K562 (cell line): ENCODE data around the gene PHPT1. TPM values are rescaled to one million over a fixed set of nuclear protein-coding genes. Genes with fewer than 3 reads are reported as not detected.
A peak's percentile ranks its signal among the peaks of the same experiment; 100 is the strongest.

Experiments
- ATF6 ChIP-seq: sonication (generic); formaldehyde crosslinking; IDR thresholded peaks from 2 replicates; pipeline ENCODE4 v1.4.0; 2020; ENCODE audit warnings: mild to moderate bottlenecking, missing genetic modification reagents
- C11orf30 ChIP-seq: fragments of 450-650 bp; IDR thresholded peaks from 2 replicates; pipeline ENCODE4 v1.6.1; 2016; ENCODE audit warnings: low read depth, mild to moderate bottlenecking
- CCNT2 ChIP-seq: IDR thresholded peaks from 2 replicates; pipeline ENCODE4 v1.6.1; 2011; ENCODE audit warnings: borderline replicate concordance, low read depth, mild to moderate bottlenecking, moderate library complexity, mixed read lengths, low read length; ENCODE audit not compliant: insufficient read length; ENCODE audit errors: extremely low read depth
- ELF4 ChIP-seq: fragments of 450-650 bp; formaldehyde crosslinking; IDR thresholded peaks from 2 replicates; pipeline ENCODE4 v1.4.0; 2022; ENCODE audit warnings: missing genetic modification characterization
- FOXK1 ChIP-seq: sonication (generic); formaldehyde crosslinking; IDR thresholded peaks from 2 replicates; pipeline ENCODE4 v1.8.0; 2022; ENCODE audit warnings: missing genetic modification reagents, mild to moderate bottlenecking, borderline replicate concordance
- HSF4 ChIP-seq: fragments of 250-450 bp; sonication (Bioruptor Pico); IDR thresholded peaks from 2 replicates; pipeline ENCODE4 v2.1.2; 2022; ENCODE audit warnings: mild to moderate bottlenecking, moderate library complexity, borderline replicate concordance
- JUND ChIP-seq, 2 experiments: IDR thresholded peaks; 2 replicates in 1 of 2; 3 replicates in 1 of 2; pipeline ENCODE4 v1.6.1; 2011; ENCODE audit warnings: borderline replicate concordance in 2 of 2, low read depth in 2 of 2, low read length in 2 of 2, improper control_type of control experiment in 1 of 2, missing biosample characterization in 1 of 2, missing genetic modification characterization in 1 of 2, missing genetic modification reagents in 1 of 2
- KLF6 ChIP-seq: fragments of 250-450 bp; sonication (Bioruptor Pico); IDR thresholded peaks from 2 replicates; pipeline ENCODE4 v1.4.0; 2020; ENCODE audit warnings: mild to moderate bottlenecking, moderate library complexity, borderline replicate concordance
- MCM3 ChIP-seq: fragments of 450-650 bp; IDR thresholded peaks from 2 replicates; pipeline ENCODE4 v1.6.1; 2016
- NCOA2 ChIP-seq, 2 experiments: fragments of 450-650 bp; IDR thresholded peaks; 2 replicates each; pipeline ENCODE4 v1.6.1; 2018; ENCODE audit warnings: mild to moderate bottlenecking in 2 of 2, moderate library complexity in 1 of 2; ENCODE audit not compliant: partially characterized antibody in 2 of 2
- NFIC ChIP-seq: fragments of 450-650 bp; IDR thresholded peaks from 2 replicates; pipeline ENCODE4 v1.6.1; 2017; ENCODE audit warnings: mild to moderate bottlenecking, inconsistent platforms
- SFPQ ChIP-seq: fragments of 200-400 bp; formaldehyde crosslinking; IDR thresholded peaks from 2 replicates; pipeline ENCODE4 v1.6.1; 2017; ENCODE audit warnings: mild to moderate bottlenecking, low read depth, low read length, moderate library complexity
- SLC30A9 ChIP-seq: fragments of 250-450 bp; sonication (Bioruptor Pico); IDR thresholded peaks from 2 replicates; pipeline ENCODE4 v1.8.0; 2022; ENCODE audit warnings: mild to moderate bottlenecking, moderate library complexity
- SOX6 ChIP-seq: fragments of 450-650 bp; IDR thresholded peaks from 2 replicates; pipeline ENCODE4 v1.6.1; 2014; ENCODE audit warnings: mild to moderate bottlenecking
- ZBTB49 ChIP-seq: sonication (generic); formaldehyde crosslinking; IDR thresholded peaks from 2 replicates; pipeline ENCODE4 v1.8.0; 2022; ENCODE audit warnings: missing genetic modification reagents, mild to moderate bottlenecking, borderline replicate concordance
- ZNF143 ChIP-seq: sonication (generic); formaldehyde crosslinking; IDR thresholded peaks from 2 replicates; pipeline ENCODE4 v1.9.0; 2022; ENCODE audit warnings: mild to moderate bottlenecking, missing genetic modification reagents
- ZNF23 ChIP-seq: fragments of 250-450 bp; sonication (Bioruptor Pico); IDR thresholded peaks from 2 replicates; pipeline ENCODE4 v1.4.0; 2020; ENCODE audit warnings: mild to moderate bottlenecking
- ZNF253 ChIP-seq: fragments of 250-450 bp; sonication (Bioruptor Pico); conservative IDR thresholded peaks from 2 replicates; pipeline ENCODE4 v1.6.1; 2021; ENCODE audit warnings: mild to moderate bottlenecking
- polyA plus RNA-seq, 8 experiments: library from polyadenylated mRNA; depleted of rRNA in 4 of 8; stranded (reverse) in 5 of 8; unstranded in 3 of 8; fragments of >200 nt; fragmentation: Nextera tagmentation in 2 of 8; fragmentation: Illumina TruSeq in 1 of 8; extraction: Ambion mirVana in 2 of 8; extraction: Trizol in 1 of 8; gene quantifications; 2 replicates each; pipeline versions ENCODE4 v1.2.1 to v1.2.3, GENCODE V29; 2011 to 2014; ENCODE audit warnings: inconsistent platforms in 1 of 8, missing spikeins in 1 of 8
- total RNA-seq, 7 experiments: library from RNA; depleted of rRNA in 6 of 7; stranded (reverse); fragments of >200 nt in 6 of 7; fragmentation: Illumina TruSeq in 2 of 7; extraction: Trizol in 2 of 7; gene quantifications; 2 replicates each; pipeline versions ENCODE4 v1.2.1 to v1.2.3, GENCODE V29; 2011 to 2021; ENCODE audit warnings: low replicate concordance in 1 of 7
- TF ChIP-seq, protein P1 (sequence below), 2 experiments: IDR thresholded peaks; 2 replicates each; pipeline ENCODE4 v1.6.1; 2011; ENCODE audit warnings: borderline replicate concordance in 1 of 2, control low read depth in 1 of 2, low read depth in 1 of 2, low read length in 1 of 2, mild to moderate bottlenecking in 1 of 2, mixed read lengths in 1 of 2, moderate library complexity in 1 of 2; ENCODE audit not compliant: insufficient read depth in 1 of 2, insufficient read length in 1 of 2, poor library complexity in 1 of 2, severe bottlenecking in 1 of 2; ENCODE audit errors: extremely low read depth in 1 of 2

The PHPT1 gene
- total and polyA plus RNA-seq, 9 of the 15 experiments (the other 6 are each of a cell fraction or from before 2014, with no cell fraction given): 20.9 to 166 (median 129) TPM

DNA sequence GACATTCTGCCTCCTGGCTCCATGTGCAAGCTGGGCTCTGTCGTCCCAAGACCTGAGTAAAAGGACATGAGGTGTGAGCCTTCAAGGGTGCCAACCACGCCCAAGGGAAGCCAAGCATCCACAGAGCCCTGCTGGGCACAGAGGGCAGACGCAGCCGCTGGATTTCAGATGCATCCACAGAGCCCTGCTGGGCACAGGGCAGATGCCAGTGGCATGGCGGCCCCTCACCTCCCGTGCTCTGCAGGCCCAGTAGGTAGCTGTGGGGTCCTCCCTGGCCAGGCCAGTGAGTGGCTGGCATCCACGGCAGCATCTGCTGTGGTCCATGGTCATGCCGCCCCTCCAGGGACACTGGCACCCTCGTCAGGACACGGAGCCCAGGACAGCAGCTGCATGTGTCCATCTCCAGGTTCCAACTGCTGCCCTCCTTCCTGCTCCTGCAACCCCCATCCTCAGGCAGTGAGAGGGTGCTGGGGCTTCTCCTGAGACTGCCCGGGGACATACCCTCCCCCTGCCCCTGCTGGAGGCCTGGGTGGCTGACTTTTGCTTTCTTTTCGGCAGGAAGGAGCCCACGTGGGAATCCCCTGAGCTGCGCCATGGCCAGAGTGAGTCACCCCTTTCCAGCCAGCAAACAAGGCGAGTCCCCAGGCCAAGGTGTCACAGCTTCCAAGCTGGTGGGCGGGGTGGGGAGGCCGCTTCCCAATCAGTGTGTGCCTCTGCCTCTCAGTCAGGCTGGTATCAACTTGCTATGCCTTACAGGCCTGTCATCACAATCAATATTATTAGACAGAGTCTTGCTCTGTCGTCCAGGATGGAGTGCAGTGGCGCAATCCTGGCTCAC lies 33.1 kb downstream of the PHPT1 start (continued):
- TF ChIP-seq CCNT2 (no peak), ZBTB49 (CRISPR knock-in tag) (no peak), KLF6 (CRISPR knock-in tag) (no peak), C11orf30 (no peak), ATF6 (CRISPR knock-in tag) (no peak), ZNF253 (CRISPR knock-in tag) (no peak), SFPQ (no peak), SLC30A9 (no peak), JUND (IDR thresholded peaks at IDR 0.05; ENCODE audit: borderline replicate concordance, low read depth, low read length) (peak; percentile 94), JUND (tag; IDR thresholded peaks at IDR 0.05; ENCODE audit: borderline replicate concordance, low read depth, low read length) (peak; percentile 86; the same call in 2 of the 3 replicates), ELF4 (no peak), NCOA2 (IDR thresholded peaks at IDR 0.05; ENCODE audit: partially characterized antibody in 2 of 2) (no peak), SOX6 (no peak), MCM3 (no peak), ZNF143 (CRISPR knock-in tag) (no peak), HSF4 (CRISPR knock-in tag) (no peak), ZNF23 (CRISPR knock-in tag) (no peak), FOXK1 (CRISPR knock-in tag) (no peak), NFIC (no peak)
- TF ChIP-seq, protein P1, sequence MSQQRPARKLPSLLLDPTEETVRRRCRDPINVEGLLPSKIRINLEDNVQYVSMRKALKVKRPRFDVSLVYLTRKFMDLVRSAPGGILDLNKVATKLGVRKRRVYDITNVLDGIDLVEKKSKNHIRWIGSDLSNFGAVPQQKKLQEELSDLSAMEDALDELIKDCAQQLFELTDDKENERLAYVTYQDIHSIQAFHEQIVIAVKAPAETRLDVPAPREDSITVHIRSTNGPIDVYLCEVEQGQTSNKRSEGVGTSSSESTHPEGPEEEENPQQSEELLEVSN (IDR thresholded peaks at IDR 0.05; ENCODE audit: borderline replicate concordance in 1 of 2, extremely low read depth in 1 of 2, insufficient read depth in 1 of 2, insufficient read length in 1 of 2, low read depth in 1 of 2, low read length in 1 of 2, poor library complexity in 1 of 2, severe bottlenecking in 1 of 2): no peak
